MV-4-11 (cell line): Measurements from ENCODE around the gene FUCA2.
"Not testable (repeated sequence)": the region's sequence is repeated elsewhere in the genome, so short reads cannot be mapped to it uniquely, and the experiment has no call there.

Experiments used
- DNase-seq: peaks from one replicate; lab custom pipeline; 2025; lab: John Stamatoyannopoulos, UW

The FUCA2 gene

GRCh38 chr6:143535189-143535614, 23.7 kb upstream of the FUCA2 start:
- no peak for DNase-seq

GRCh38 chr6:143531720-143532499, 20.4 kb upstream of the FUCA2 start:
- no peak for DNase-seq

GRCh38 chr6:143529095-143529494, 17.6 kb upstream of the FUCA2 start:
- no peak for DNase-seq

- DNase-seq, result peak; percentile 75
Measured at GRCh38 chr6:143528164-143528811, 16.8 kb upstream of the FUCA2 start.

GRCh38 chr6:143527677-143528076, 16.2 kb upstream of the FUCA2 start:
- DNase-seq, result no peak

- DNase-seq, result peak; percentile 80
Measured at GRCh38 chr6:143525356-143525755, 13.8 kb upstream of the FUCA2 start.

- DNase-seq, result no peak
Measured at GRCh38 chr6:143522039-143522600, 10.6 kb upstream of the FUCA2 start.

GRCh38 chr6:143517447-143517773, 5.9 kb upstream of the FUCA2 start:
- DNase-seq, result no peak

- peak; percentile 68 for DNase-seq
Measured at GRCh38 chr6:143516690-143517446, 5.3 kb upstream of the FUCA2 start.

GRCh38 chr6:143515766-143516355, 4.3 kb upstream of the FUCA2 start:
- DNase-seq, result no peak

- DNase-seq, result no peak
Measured at GRCh38 chr6:143515061-143515760, 3.7 kb upstream of the FUCA2 start.

GRCh38 chr6:143513410-143513809, 1.9 kb upstream of the FUCA2 start:
- DNase-seq, result peak; percentile 38

GRCh38 chr6:143510326-143510725, 1.2 kb downstream of the FUCA2 start:
- DNase-seq, result not testable (repeated sequence)

GRCh38 chr6:143507358-143508145, 4.0 kb downstream of the FUCA2 start:
- no peak for DNase-seq

- no peak for DNase-seq
Measured at GRCh38 chr6:143506620-143507019, 4.9 kb downstream of the FUCA2 start.

GRCh38 chr6:143506199-143506598, 5.3 kb downstream of the FUCA2 start:
- no peak for DNase-seq

GRCh38 chr6:143505537-143505936, 6.0 kb downstream of the FUCA2 start:
- no peak for DNase-seq

GRCh38 chr6:143505111-143505510, 6.4 kb downstream of the FUCA2 start:
- DNase-seq, result no peak

GRCh38 chr6:143504369-143504768, 7.2 kb downstream of the FUCA2 start:
- no peak for DNase-seq

- DNase-seq, result no peak
Measured at GRCh38 chr6:143501851-143502250, 9.7 kb downstream of the FUCA2 start.

- no peak for DNase-seq
Measured at GRCh38 chr6:143498428-143498827, 13.1 kb downstream of the FUCA2 start.
